Common myeloid progenitor, CD34-positive (primary cell): ENCODE measurements around the gene MAGEF1.
A peak's percentile ranks its signal among the peaks of the same experiment; 100 is the strongest.
"Not testable (repeated sequence)": the region's sequence is repeated elsewhere in the genome, so short reads cannot be mapped to it uniquely, and the experiment has no call there.

ENCODE experiments used
- CTCF ChIA-PET: fragments of 350-600 bp; sonication (Branson Sonifier 250); formaldehyde crosslinking; loops from one replicate; lab custom pipeline; 2021; ENCODE audit warnings: antibody characterized with exemption; lab: Charles Lee
- POLR2A ChIA-PET: fragments of 350-600 bp; sonication (Branson Sonifier 250); formaldehyde crosslinking; loops from one replicate; lab custom pipeline; 2021; ENCODE audit warnings: antibody characterized with exemption; lab: Charles Lee
- DNase-seq, 3 donors: peaks; one replicate each; pipeline versions ENCODE4 v3.0.0 to v3.0.0-alpha.2; 2013
- H3K27ac ChIP-seq, 2 experiments: 1 replicate in 1 of 2; 2 replicates in 1 of 2; pipeline ENCODE4 v1.7.0; 2013; ENCODE audit warnings: inconsistent platforms in 2 of 2, low read length in 2 of 2, mild to moderate bottlenecking in 2 of 2, low read depth in 1 of 2, moderate library complexity in 1 of 2; ENCODE audit not compliant: severe bottlenecking in 2 of 2, insufficient read depth in 1 of 2, poor library complexity in 1 of 2
- H3K27me3 ChIP-seq, 5 experiments: replicated peaks in 2 of 5; 1 replicate in 3 of 5; 2 replicates in 2 of 5; pipeline versions ENCODE4 v1.6.1 to v1.7.0; 2013; ENCODE audit warnings: low read length in 4 of 5, mild to moderate bottlenecking in 2 of 5, moderate library complexity in 2 of 5, inconsistent platforms in 1 of 5; ENCODE audit not compliant: insufficient read depth in 5 of 5, control insufficient read depth in 4 of 5
- H3K36me3 ChIP-seq, 4 experiments: 1 replicate in 2 of 4; 2 replicates in 2 of 4; pipeline versions ENCODE4 v1.6.1 to v1.7.0; 2013; ENCODE audit warnings: low read length in 3 of 4, control low read depth in 1 of 4, mild to moderate bottlenecking in 1 of 4; ENCODE audit not compliant: control insufficient read depth in 4 of 4, insufficient read depth in 4 of 4
- H3K4me1 ChIP-seq, 4 experiments: 1 replicate in 3 of 4; 2 replicates in 1 of 4; pipeline versions ENCODE4 v1.6.1 to v1.7.1; 2013; ENCODE audit warnings: low read length in 3 of 4, mild to moderate bottlenecking in 3 of 4, control low read depth in 1 of 4, inconsistent platforms in 1 of 4, moderate library complexity in 1 of 4; ENCODE audit not compliant: control insufficient read depth in 4 of 4, insufficient read depth in 4 of 4; ENCODE audit errors: control extremely low read depth in 1 of 4
- H3K4me3 ChIP-seq, 7 experiments: 1 replicate in 4 of 7; 2 replicates in 3 of 7; pipeline versions ENCODE4 v1.5.1 to v1.7.0; 2013; ENCODE audit warnings: mild to moderate bottlenecking in 7 of 7, low read length in 6 of 7, moderate library complexity in 6 of 7, inconsistent platforms in 2 of 7, low read depth in 2 of 7, control low read depth in 1 of 7; ENCODE audit not compliant: insufficient read depth in 4 of 7, control insufficient read depth in 1 of 7; ENCODE audit errors: extremely low read depth in 1 of 7
- H3K9me3 ChIP-seq, 5 experiments: 1 replicate in 4 of 5; 2 replicates in 1 of 5; pipeline versions ENCODE4 v1.6.1 to v1.7.1; 2013; ENCODE audit warnings: low read length in 4 of 5, mild to moderate bottlenecking in 2 of 5, inconsistent platforms in 1 of 5, low read depth in 1 of 5, moderate library complexity in 1 of 5; ENCODE audit not compliant: control insufficient read depth in 4 of 5, insufficient read depth in 2 of 5; ENCODE audit errors: control extremely low read depth in 1 of 5
- WGBS: methylation state at CpG from one replicate; pipeline ENCODE4 v1.1.5; 2013; ENCODE audit not compliant: insufficient coverage; 5-methylcytosine and 5-hydroxymethylcytosine counted together

MAGEF1 gene

GRCh38 chr3:184730924-184731323 is 19.1 kb upstream of the MAGEF1 start:
- DNase-seq = no peak
- no peaks in the 10 kb centered on the region for H3K9me3 ChIP-seq
- H3K4me3 ChIP-seq = no peak overlapping the region
- no peaks in the 10 kb centered on the region for H3K4me1 ChIP-seq
- no peak overlapping the region for H3K27ac ChIP-seq
- 100% methylated on average over 2 of the region's 2 CpGs for WGBS
- no peaks in the 10 kb centered on the region for H3K27me3 ChIP-seq
- no peaks in the 10 kb centered on the region for H3K36me3 ChIP-seq
- CTCF ChIA-PET = interaction anchor here (0.8 to 11.0 kb wide), 5 partner anchors 11 to 43 kb away, joined by 3 to 73 read pairs (median 3); no protein-coding TSS in a partner anchor
- POLR2A ChIA-PET = no interaction called here

- DNase-seq, H3K9me3 ChIP-seq, H3K4me1 ChIP-seq, H3K27me3 ChIP-seq, H3K36me3 ChIP-seq, POLR2A ChIA-PET, H3K27ac ChIP-seq, H3K4me3 ChIP-seq: not testable (repeated sequence)
- CTCF ChIA-PET = interaction anchor here (1.5 to 11.0 kb wide), 4 partner anchors 12 to 49 kb away, joined by 3 to 73 read pairs (median 20); no protein-coding TSS in a partner anchor
- 98% methylated on average over 10 of the region's 14 CpGs for WGBS
Measured at GRCh38 chr3:184729154-184729553, 17.3 kb upstream of the MAGEF1 start.

DNA sequence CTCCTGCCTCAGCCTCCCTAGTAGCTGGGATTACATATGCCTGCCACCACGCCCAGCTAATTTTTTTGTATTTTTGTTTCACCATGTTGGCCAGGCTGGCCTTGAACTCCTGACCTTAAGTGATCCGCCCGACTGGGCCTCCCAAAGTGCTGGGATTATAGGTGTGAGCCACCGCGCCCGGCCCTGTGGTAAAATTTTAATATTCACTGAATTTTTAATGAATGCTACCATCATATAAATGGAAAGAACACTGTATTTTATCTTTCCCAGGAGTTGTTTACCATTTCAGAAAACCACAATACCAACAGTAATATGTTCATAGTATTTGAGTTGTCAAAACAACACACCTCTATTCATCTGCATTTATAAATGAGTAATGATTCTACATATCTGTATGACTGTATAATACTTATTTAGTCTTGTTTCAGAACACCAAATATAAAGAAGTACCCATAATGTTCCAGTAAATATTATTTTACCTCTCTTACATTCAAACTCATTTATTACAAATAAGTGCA is 16.2 kb upstream of the MAGEF1 start:
- no peaks in the 10 kb centered on the region for H3K27me3 ChIP-seq
- H3K27ac ChIP-seq = no peak overlapping the region
- no CpG with 5 or more reads among the region's 6 CpGs for WGBS
- no peaks in the 10 kb centered on the region for H3K36me3 ChIP-seq
- ChIA-PET CTCF (interaction anchor here (1.3 to 11.0 kb wide), 6 partner anchors 11 to 144 kb away, joined by 3 to 73 read pairs (median 13); no protein-coding TSS in a partner anchor), POLR2A (no interaction called here)
- no peak overlapping the region for H3K4me3 ChIP-seq
- no peaks in the 10 kb centered on the region for H3K9me3 ChIP-seq
- DNase-seq = no peak
- no peaks in the 10 kb centered on the region for H3K4me1 ChIP-seq

GRCh38 chr3:184727357-184728009 is 15.6 kb upstream of the MAGEF1 start:
- peak; percentile 81 to 87 (median 82) for DNase-seq
- Histone ChIP-seq H3K4me3 (no peak overlapping the region), H3K27me3 (no peaks in the 10 kb centered on the region), H3K9me3 (no peaks in the 10 kb centered on the region), H3K27ac (no peak overlapping the region), H3K36me3 (no peaks in the 10 kb centered on the region), H3K4me1 (no peaks in the 10 kb centered on the region)
- CTCF ChIA-PET = interaction anchor here (0.6 to 11.0 kb wide), 22 partner anchors 8 to 165 kb away, joined by 3 to 73 read pairs (median 3); no protein-coding TSS in a partner anchor
- POLR2A ChIA-PET = no interaction called here
- 60% methylated on average over 7 of the region's 10 CpGs for WGBS

DNA sequence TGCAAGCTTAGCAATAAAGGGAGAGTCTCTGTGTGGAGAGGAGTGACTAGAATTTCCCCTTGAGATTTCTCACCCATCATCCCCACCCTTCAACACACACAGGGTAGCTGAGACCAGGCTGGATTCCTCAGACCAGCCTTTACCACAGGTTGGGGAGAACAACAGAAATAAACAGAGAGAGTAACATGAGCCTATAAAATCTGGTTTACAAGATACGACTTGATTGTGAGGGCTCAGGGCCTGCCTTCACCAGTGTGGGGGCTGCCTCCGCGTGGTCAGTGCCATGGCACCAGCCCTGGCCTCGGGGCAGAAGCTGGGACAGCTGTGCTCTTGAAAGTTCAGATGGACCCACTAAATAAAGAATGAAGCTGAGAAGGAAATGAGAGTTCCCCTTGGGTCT is 14.6 kb upstream of the MAGEF1 start:
- WGBS = 90% methylated on average over 4 of the region's 4 CpGs
- Histone ChIP-seq H3K9me3 (no peaks in the 10 kb centered on the region), H3K4me1 (no peaks in the 10 kb centered on the region), H3K27me3 (no peaks in the 10 kb centered on the region), H3K36me3 (no peaks in the 10 kb centered on the region), H3K27ac (no peak overlapping the region), H3K4me3 (no peak overlapping the region)
- DNase-seq = no peak
- ChIA-PET POLR2A (no interaction called here), CTCF (interaction anchor here (0.6 to 11.0 kb wide), 27 partner anchors 9 to 1211 kb away, joined by 3 to 73 read pairs (median 3); partner anchors contain the start of gene TRA2B)

GRCh38 chr3:184725176-184725719 is 13.4 kb upstream of the MAGEF1 start:
- Histone ChIP-seq H3K9me3 (no peaks in the 10 kb centered on the region), H3K4me3 (no peak overlapping the region), H3K4me1 (no peaks in the 10 kb centered on the region), H3K36me3 (no peaks in the 10 kb centered on the region), H3K27ac (no peak overlapping the region), H3K27me3 (no peaks in the 10 kb centered on the region)
- no peak for DNase-seq
- WGBS = 95% methylated on average over 9 of the region's 12 CpGs
- CTCF ChIA-PET = interaction anchor here (0.6 to 11.0 kb wide), 14 partner anchors 8 to 228 kb away, joined by 3 to 73 read pairs (median 3); no protein-coding TSS in a partner anchor
- POLR2A ChIA-PET = no interaction called here

DNA sequence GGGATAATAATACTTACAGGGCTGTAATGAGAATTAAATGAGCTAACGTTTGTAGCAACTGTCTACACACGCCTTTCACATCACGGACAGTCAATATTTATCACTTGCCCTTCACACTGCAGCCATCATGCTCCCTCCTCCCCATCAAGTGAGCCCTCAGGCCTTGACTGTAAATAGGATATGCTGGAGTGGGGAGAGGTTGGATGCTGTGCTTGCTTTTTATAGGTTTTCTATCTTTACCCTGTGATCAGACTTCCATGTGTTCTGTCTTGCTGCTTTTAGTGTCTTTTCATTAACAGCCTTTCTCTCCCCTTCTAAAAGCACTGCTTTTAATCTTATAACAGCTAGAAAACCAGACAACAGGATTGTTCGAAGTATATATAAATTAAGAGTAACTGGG is 12.8 kb upstream of the MAGEF1 start:
- Histone ChIP-seq H3K36me3 (no peaks in the 10 kb centered on the region), H3K27ac (no peak overlapping the region), H3K4me1 (no peaks in the 10 kb centered on the region), H3K9me3 (no peaks in the 10 kb centered on the region), H3K4me3 (no peak overlapping the region), H3K27me3 (no peaks in the 10 kb centered on the region)
- DNase-seq = no peak
- POLR2A ChIA-PET = no interaction called here
- CTCF ChIA-PET = interaction anchor here (0.8 to 11.0 kb wide), 12 partner anchors 8 to 170 kb away, joined by 3 to 73 read pairs (median 3); no protein-coding TSS in a partner anchor
- WGBS = no CpG with 5 or more reads among the region's 4 CpGs
